Kidney epithelial cell (primary cell): ENCODE data around the gene LAD1. TPM values are rescaled to one million over a fixed set of nuclear protein-coding genes. Genes with fewer than 3 reads are reported as not detected.

Experiments
- DNase-seq: peaks from one replicate; pipeline ENCODE4 v3.0.0-alpha.2; 2010; ENCODE audit warnings: low read depth
- H3K27me3 ChIP-seq: 2 replicates; pipeline ENCODE4 v1.6.0; 2011; ENCODE audit warnings: low read length; ENCODE audit not compliant: control insufficient read depth, insufficient read depth
- H3K36me3 ChIP-seq: 2 replicates; pipeline ENCODE4 v1.5.1; 2011; ENCODE audit warnings: low read length; ENCODE audit not compliant: control insufficient read depth, insufficient read depth
- H3K4me3 ChIP-seq: 2 replicates; pipeline ENCODE4 v1.5.1; 2011; ENCODE audit warnings: low read depth, mild to moderate bottlenecking, control low read depth, low read length
- total RNA-seq: library from RNA; depleted of rRNA; stranded (reverse); fragments of >200 nt; gene quantifications from 2 replicates; pipeline ENCODE4 v1.2.3, GENCODE V29; 2015
- TF ChIP-seq, protein P1 (sequence below): IDR thresholded peaks from 2 replicates; pipeline ENCODE4 v1.5.1; 2011; ENCODE audit warnings: mild to moderate bottlenecking, moderate library complexity, low read length, control low read depth, inconsistent platforms; ENCODE audit not compliant: insufficient read depth, poor library complexity, severe bottlenecking

The LAD1 gene
- total RNA-seq, 1 donor from 2014 or later = 36.1 TPM

- TF ChIP-seq, protein P1, sequence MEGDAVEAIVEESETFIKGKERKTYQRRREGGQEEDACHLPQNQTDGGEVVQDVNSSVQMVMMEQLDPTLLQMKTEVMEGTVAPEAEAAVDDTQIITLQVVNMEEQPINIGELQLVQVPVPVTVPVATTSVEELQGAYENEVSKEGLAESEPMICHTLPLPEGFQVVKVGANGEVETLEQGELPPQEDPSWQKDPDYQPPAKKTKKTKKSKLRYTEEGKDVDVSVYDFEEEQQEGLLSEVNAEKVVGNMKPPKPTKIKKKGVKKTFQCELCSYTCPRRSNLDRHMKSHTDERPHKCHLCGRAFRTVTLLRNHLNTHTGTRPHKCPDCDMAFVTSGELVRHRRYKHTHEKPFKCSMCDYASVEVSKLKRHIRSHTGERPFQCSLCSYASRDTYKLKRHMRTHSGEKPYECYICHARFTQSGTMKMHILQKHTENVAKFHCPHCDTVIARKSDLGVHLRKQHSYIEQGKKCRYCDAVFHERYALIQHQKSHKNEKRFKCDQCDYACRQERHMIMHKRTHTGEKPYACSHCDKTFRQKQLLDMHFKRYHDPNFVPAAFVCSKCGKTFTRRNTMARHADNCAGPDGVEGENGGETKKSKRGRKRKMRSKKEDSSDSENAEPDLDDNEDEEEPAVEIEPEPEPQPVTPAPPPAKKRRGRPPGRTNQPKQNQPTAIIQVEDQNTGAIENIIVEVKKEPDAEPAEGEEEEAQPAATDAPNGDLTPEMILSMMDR = no peak
- H3K4me3 ChIP-seq = no peak overlapping the region
- no peaks in the 10 kb centered on the region for H3K36me3 ChIP-seq
- H3K27me3 ChIP-seq = no peaks in the 10 kb centered on the region
- DNase-seq = no peak
Observed at GRCh38 chr1:201394591-201394990, 4.5 kb downstream of the LAD1 start.

DNA sequence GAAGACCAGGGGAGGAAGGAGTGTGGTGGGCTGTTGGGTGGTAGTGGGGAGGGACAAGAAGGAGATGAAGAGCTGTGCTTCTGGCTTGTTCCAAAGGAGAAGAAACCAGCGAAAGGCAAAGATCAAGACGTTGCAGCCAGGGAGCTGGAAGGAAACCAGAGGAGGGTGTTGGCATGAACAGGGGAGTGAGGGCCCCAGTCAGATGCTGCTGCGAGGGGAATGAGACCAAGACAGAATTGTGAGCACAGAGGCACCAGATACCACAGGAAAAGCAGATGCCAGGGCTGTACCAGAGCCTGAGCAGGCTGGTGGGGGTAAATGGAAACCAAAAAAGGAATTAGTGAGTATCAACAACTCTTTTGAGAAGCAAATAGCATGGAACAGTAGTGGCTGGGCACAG lies 6.0 kb downstream of the LAD1 start:
- TF ChIP-seq, protein P1 = no peak
- Histone ChIP-seq H3K27me3 (no peaks in the 10 kb centered on the region), H3K4me3 (no peak overlapping the region), H3K36me3 (no peaks in the 10 kb centered on the region)
- no peak for DNase-seq

- Histone ChIP-seq H3K4me3 (no peak overlapping the region), H3K27me3 (no peaks in the 10 kb centered on the region), H3K36me3 (no peaks in the 10 kb centered on the region)
- no peak for DNase-seq
- TF ChIP-seq, protein P1 = no peak
Observed at GRCh38 chr1:201391651-201392511, 7.2 kb downstream of the LAD1 start.

- Histone ChIP-seq H3K36me3 (no peaks in the 10 kb centered on the region), H3K4me3 (no peak overlapping the region), H3K27me3 (no peaks in the 10 kb centered on the region)
- no peak for DNase-seq
- TF ChIP-seq, protein P1 = no peak
Observed at GRCh38 chr1:201391225-201391624, 7.9 kb downstream of the LAD1 start.

- no peaks in the 10 kb centered on the region for H3K36me3 ChIP-seq
- no peaks in the 10 kb centered on the region for H3K27me3 ChIP-seq
- TF ChIP-seq, protein P1 = no peak
- no peak for DNase-seq
- no peak overlapping the region for H3K4me3 ChIP-seq
Observed at GRCh38 chr1:201389051-201389450, 10.1 kb downstream of the LAD1 start.

DNA sequence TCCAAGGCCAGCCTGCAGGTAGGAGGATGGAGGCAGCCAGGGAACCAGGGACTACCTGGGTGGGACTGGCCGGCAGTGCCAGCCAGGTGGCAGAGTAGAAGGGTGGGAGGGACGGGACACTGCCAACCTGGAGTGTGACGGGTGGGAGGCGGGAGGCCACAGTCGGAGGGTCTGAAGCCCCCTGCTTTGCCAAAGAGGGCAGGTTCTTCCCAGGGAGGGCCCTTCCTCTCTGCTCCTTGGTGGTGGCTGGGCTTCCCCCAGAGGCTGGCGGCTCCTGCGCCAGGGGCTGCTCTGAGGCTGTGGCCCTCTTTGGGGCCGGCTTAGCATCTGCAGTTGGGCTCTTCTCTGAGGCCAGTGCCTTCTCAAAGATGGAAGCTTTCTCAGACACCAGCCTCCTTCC lies 12.9 kb downstream of the LAD1 start:
- no peaks in the 10 kb centered on the region for H3K27me3 ChIP-seq
- TF ChIP-seq, protein P1 = no peak
- no peak overlapping the region for H3K4me3 ChIP-seq
- no peaks in the 10 kb centered on the region for H3K36me3 ChIP-seq
- DNase-seq = no peak
